Left lung (tissue), 10 donors: ENCODE data around the gene L1TD1. TPM values are rescaled to one million over a fixed set of nuclear protein-coding genes. Genes with fewer than 3 reads are reported as not detected.
"Not testable (repeated sequence)": the region's sequence is repeated elsewhere in the genome, so short reads cannot be mapped to it uniquely, and the experiment has no call there.

Experiments
- ATAC-seq: fragments of 200-7000 bp; cut with Tn5 transposase; one replicate; pipeline ENCODE4 v1.9.1; 2020; ENCODE audit warnings: moderate library complexity
- DNase-seq, 4 donors: peaks; one replicate each; pipeline ENCODE4 v3.0.0-alpha.2; 2013 to 2020
- H3K27ac ChIP-seq, 2 donors: fragments of 200-600 bp; sonication (generic) in 1 of 2; one replicate each; pipeline versions ENCODE4 v1.5.0 to v1.8.0; 2020 to 2021
- H3K27me3 ChIP-seq, 2 donors: fragments of 200-600 bp; sonication (generic) in 1 of 2; one replicate each; pipeline versions ENCODE4 v1.5.0 to v1.8.0; 2020 to 2021
- H3K36me3 ChIP-seq, 2 donors: fragments of 200-600 bp; sonication (generic) in 1 of 2; one replicate each; pipeline versions ENCODE4 v1.5.0 to v1.8.0; 2020 to 2021
- H3K4me1 ChIP-seq, 2 donors: fragments of 200-600 bp; one replicate each; pipeline ENCODE4 v1.8.0; 2021
- H3K4me3 ChIP-seq, 2 donors: fragments of 200-600 bp; sonication (generic) in 1 of 2; one replicate each; pipeline versions ENCODE4 v1.5.0 to v1.8.0; 2020 to 2021; ENCODE audit warnings: mild to moderate bottlenecking in 1 of 2
- H3K9me3 ChIP-seq, 2 donors: fragments of 200-600 bp; sonication (generic) in 1 of 2; one replicate each; pipeline versions ENCODE4 v1.5.0 to v1.8.0; 2020 to 2021
- CTCF ChIP-seq, 2 donors: fragments of 200-600 bp; sonication (generic) in 1 of 2; IDR thresholded peaks; one replicate each; pipeline versions ENCODE4 v1.5.0 to v1.8.0; 2021; ENCODE audit warnings: antibody characterized with exemption in 2 of 2
- intact Hi-C, 2 donors: fragments of 100-400 bp; cut with DNase I; formaldehyde crosslinking; loops; one replicate each; pipeline versions ENCODE4 v1.11.2 to v1.14.2; 2022
- polyA plus RNA-seq, 6 donors: library from polyadenylated mRNA; unstranded; fragments of 120-200 nt; gene quantifications; one replicate each; pipeline ENCODE4 v1.2.1, GENCODE V29; 2013; ENCODE audit not compliant: insufficient read length in 6 of 6
- total RNA-seq, 2 donors: library from RNA; stranded (reverse); fragmentation: NEBNext Ultra II Directional; extraction: Animal tissue kit (Norgen Biotek cat#: 25700); gene quantifications; one replicate each; pipeline ENCODE4 v1.2.1, GENCODE V29; 2021
- donor health status: DM: no; HTN: yes; CAD: no.
- donor health status: DM: no; HTN: no; CAD: no.

Gene L1TD1
- total and polyA plus RNA-seq, 8 donors = 0.93 to 8.4 (median 6.2) TPM

- Histone ChIP-seq H3K9me3 (no peaks in the 10 kb centered on the region), H3K27ac (no peak overlapping the region), H3K27me3 (no peaks in the 10 kb centered on the region), H3K4me1 (no peaks in the 10 kb centered on the region), H3K4me3 (no peak overlapping the region), H3K36me3 (no peaks in the 10 kb centered on the region)
- intact Hi-C loops = no loop called here
- TF ChIP-seq CTCF (IDR thresholded peaks at IDR 0.05) = no peak
- ATAC-seq (no peak), DNase-seq (no peak)
These were observed 46.2 kb downstream of the L1TD1 start for GRCh38 chr1:62240651-62241370.

- Histone ChIP-seq H3K27me3 (no peaks in the 10 kb centered on the region), H3K27ac (no peak overlapping the region), H3K36me3 (no peaks in the 10 kb centered on the region), H3K4me3 (no peak overlapping the region), H3K9me3 (no peaks in the 10 kb centered on the region), H3K4me1 (no peaks in the 10 kb centered on the region)
- intact Hi-C loops = no loop called here
- ATAC-seq = peak; percentile 12
- TF ChIP-seq CTCF (IDR thresholded peaks at IDR 0.05) = no peak
- no peak for DNase-seq
These were observed 46.9 kb downstream of the L1TD1 start for GRCh38 chr1:62241371-62242131.

- H3K27ac ChIP-seq, H3K4me1 ChIP-seq, H3K9me3 ChIP-seq, DNase-seq, H3K36me3 ChIP-seq, ATAC-seq, intact Hi-C loops, H3K27me3 ChIP-seq, H3K4me3 ChIP-seq: not testable (repeated sequence)
These were observed 49.7 kb downstream of the L1TD1 start for GRCh38 chr1:62244380-62244779.

- TF ChIP-seq CTCF (IDR thresholded peaks at IDR 0.05) = no peak
- Histone ChIP-seq H3K4me3 (no peak overlapping the region), H3K27me3 (no peaks in the 10 kb centered on the region), H3K27ac (no peak overlapping the region), H3K36me3 (no peaks in the 10 kb centered on the region), H3K4me1 (no peaks in the 10 kb centered on the region), H3K9me3 (no peaks in the 10 kb centered on the region)
- DNase-seq (no peak), ATAC-seq (no peak)
- intact Hi-C loops = no loop called here
These were observed 50.6 kb downstream of the L1TD1 start for GRCh38 chr1:62245201-62245600.

DNA sequence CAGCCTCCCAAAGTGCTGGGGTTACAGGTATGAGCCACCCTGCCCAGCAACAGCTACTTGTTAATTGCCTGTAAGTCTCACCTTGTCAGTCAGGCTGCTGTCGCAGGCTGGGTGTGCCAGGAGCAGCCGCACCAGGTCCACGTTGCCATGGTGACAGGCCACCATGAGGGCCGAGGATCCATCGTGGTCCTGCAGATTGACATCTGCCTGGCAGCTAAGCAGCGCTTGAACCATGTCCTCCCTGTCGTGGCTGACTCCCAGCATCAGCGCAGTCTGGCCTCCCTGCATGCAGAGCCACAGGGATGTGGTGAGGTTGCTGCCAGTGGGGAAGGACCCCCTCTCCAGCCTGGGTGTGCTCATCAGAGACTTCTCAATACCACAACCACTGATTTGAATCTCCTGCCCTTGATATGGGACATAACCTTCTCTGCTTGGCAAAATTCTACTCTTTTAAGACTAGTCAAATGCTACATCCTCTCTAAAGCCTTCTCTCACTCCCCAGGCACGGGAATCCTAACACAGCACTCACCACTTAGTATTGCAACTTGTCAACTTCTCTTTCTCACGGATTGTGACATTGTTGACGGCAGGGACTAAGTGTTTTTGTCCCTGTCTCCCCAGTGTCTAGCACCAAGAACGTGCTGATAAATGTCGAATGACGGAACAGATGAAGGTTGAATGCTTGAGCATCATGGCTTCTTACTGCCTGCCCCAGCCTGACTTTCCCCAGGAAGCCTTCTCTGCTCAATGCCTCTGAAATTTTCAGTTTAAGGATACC lies 52.9 kb downstream of the L1TD1 start:
- intact Hi-C loops = no loop called here
- no peak for ATAC-seq
- no peak for TF ChIP-seq CTCF (IDR thresholded peaks at IDR 0.05)
- Histone ChIP-seq H3K4me3 (no peak overlapping the region), H3K4me1 (no peaks in the 10 kb centered on the region), H3K27me3 (no peaks in the 10 kb centered on the region), H3K36me3 (no peaks in the 10 kb centered on the region), H3K9me3 (no peaks in the 10 kb centered on the region), H3K27ac (no peak overlapping the region)
- no peak for DNase-seq
